ENCODE data around the gene BRPF1.

Gene BRPF1

DNA sequence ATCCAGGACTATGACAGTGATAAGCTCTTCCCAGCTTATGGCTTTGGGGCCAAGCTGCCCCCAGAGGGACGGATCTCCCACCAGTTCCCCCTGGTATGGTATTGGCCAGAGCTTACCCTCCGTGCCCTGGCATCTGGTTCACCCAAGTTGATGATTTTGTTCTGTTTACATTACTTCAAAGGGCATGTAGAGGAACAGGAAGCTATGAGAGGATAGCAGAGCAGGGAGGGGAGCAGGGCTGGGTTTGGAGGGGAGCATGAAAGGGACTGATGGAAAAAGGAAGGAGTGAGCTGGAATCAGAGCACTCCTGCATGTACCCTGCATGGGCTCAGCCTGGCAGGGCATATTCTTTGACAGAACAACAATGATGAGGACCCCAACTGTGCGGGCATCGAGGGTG, 13.4 kb upstream of the BRPF1 start:
- TF ChIP-seq, protein P1, sequence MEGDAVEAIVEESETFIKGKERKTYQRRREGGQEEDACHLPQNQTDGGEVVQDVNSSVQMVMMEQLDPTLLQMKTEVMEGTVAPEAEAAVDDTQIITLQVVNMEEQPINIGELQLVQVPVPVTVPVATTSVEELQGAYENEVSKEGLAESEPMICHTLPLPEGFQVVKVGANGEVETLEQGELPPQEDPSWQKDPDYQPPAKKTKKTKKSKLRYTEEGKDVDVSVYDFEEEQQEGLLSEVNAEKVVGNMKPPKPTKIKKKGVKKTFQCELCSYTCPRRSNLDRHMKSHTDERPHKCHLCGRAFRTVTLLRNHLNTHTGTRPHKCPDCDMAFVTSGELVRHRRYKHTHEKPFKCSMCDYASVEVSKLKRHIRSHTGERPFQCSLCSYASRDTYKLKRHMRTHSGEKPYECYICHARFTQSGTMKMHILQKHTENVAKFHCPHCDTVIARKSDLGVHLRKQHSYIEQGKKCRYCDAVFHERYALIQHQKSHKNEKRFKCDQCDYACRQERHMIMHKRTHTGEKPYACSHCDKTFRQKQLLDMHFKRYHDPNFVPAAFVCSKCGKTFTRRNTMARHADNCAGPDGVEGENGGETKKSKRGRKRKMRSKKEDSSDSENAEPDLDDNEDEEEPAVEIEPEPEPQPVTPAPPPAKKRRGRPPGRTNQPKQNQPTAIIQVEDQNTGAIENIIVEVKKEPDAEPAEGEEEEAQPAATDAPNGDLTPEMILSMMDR (IDR thresholded peaks at IDR 0.05; ENCODE audit: control insufficient read depth, extremely low read depth, insufficient read depth), result no peak
- no peak overlapping the region for H3K4me3 ChIP-seq (ENCODE audit: low read depth, low read length)
- no peak for DNase-seq (ENCODE audit: low read depth)

DNA sequence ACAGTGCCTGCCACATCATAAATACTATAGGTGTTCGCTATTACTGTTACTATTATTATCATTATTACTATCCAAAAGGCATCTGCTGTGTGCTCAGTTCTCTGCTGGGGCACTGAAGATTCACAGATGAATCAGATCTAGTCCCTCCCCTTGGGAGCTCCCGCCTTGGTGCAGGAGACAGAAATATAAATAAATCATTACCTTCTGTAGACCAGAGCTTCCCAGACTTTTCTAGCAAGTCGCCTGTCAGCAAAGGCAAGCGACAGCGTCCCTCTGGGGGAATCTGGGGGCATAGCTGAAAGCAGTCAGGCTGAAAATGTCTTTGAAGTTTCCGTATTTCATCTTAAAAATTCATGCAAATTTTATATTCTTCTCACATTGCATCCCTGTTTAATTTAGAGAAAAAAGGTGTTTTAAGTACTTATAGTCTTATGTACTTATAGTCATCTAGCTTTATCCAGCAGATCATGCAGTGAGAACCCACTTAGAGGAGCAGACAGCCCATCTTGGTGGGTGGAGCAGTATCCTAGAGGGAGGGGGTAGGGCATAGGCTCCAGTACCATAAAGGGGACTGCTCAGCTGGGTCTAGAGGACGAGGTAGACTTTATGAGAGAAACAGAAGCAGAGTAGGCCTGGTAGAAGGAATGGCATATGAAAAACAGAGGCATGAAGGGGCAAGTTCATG, 10.4 kb upstream of the BRPF1 start:
- TF ChIP-seq, protein P1 (IDR thresholded peaks at IDR 0.05; ENCODE audit: control insufficient read depth, extremely low read depth, insufficient read depth), result no peak
- no peak overlapping the region for H3K4me3 ChIP-seq (ENCODE audit: low read depth, low read length)
- DNase-seq (ENCODE audit: low read depth), result no peak

DNA sequence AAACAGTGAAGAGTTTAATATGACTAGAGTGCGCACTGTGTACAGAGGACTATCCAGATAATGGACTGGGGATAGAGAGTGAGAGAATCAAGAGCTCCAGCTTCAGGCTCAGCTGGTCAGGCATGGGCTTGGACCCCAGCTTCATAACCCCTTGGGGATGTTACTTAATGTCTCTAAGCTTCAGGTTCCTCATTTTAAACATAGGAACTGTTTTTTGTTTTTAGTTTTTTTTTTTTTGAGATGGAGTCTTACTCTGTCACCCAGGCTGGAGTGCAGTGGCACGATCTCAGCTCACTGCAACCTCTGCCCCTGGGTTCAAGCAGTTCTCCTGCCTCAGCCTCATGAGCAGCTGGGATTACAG, 9.9 kb upstream of the BRPF1 start:
- TF ChIP-seq, protein P1 (IDR thresholded peaks at IDR 0.05; ENCODE audit: control insufficient read depth, extremely low read depth, insufficient read depth), result no peak
- no peak overlapping the region for H3K4me3 ChIP-seq (ENCODE audit: low read depth, low read length)
- no peak for DNase-seq (ENCODE audit: low read depth)

DNA sequence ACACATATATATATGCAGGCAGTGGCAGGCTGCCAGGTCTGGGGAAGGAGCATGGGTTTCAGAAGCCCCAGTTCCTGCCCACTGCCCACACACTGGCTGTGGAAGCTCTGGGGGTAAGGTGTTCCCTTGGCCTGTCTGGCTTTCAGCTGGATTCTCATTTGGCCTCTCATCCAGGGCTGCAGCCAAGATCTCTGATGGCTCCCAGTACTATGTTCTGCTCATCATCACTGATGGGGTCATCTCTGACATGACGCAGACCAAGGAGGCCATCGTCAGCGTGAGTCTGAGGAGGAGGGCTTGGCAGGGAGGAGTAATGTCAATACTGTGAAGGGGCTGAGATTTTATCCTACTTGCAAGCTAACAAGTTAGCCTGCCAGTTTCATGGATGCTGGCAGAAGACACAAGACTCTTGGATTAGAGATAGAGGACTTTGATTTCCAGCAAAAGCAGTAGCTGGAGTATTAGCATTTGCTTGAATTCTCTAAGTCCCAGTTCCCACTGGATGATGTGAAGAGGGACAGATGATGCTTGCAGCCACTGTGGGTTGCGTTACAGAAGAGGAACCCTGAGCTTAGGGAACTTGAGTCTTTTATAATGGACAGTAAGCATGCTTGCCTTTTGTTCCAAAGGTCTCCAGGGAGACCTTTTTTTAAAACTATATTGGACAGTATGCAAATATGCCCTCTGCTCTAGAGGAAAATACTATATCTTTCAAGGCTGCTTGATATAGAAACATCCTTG, 5.6 kb upstream of the BRPF1 start:
- no peak for DNase-seq (ENCODE audit: low read depth)
- TF ChIP-seq, protein P1 (IDR thresholded peaks at IDR 0.05; ENCODE audit: control insufficient read depth, extremely low read depth, insufficient read depth), result no peak
- H3K4me3 ChIP-seq (ENCODE audit: low read depth, low read length), result no peak overlapping the region

DNA sequence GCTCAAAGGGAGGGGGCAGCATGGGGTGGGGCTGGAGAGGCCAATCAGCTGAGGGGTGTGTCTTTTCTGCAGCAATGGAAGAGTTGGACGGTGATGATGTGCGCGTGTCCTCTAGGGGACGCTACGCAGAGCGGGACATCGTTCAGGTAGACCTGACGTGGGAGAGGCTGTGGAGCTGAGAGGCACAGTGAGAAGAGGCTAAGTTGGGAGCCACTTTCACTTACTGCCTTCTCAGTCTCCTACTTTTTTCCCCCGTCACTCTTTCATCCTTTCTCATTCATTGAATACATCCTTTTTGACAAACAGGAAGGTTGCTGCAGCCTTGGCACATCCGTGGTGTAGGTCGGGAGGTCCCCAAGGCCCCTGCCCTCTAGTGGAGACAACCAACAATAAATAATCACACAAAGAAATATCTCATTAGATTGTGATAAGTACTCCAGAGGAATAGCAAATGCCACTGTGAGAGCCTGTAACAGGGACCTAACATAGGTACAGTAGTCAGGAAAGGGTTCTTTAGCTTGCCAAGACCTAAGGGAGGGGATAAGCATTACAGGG, 4.4 kb upstream of the BRPF1 start:
- no peak overlapping the region for H3K4me3 ChIP-seq (ENCODE audit: low read depth, low read length)
- DNase-seq (ENCODE audit: low read depth), result no peak

DNA sequence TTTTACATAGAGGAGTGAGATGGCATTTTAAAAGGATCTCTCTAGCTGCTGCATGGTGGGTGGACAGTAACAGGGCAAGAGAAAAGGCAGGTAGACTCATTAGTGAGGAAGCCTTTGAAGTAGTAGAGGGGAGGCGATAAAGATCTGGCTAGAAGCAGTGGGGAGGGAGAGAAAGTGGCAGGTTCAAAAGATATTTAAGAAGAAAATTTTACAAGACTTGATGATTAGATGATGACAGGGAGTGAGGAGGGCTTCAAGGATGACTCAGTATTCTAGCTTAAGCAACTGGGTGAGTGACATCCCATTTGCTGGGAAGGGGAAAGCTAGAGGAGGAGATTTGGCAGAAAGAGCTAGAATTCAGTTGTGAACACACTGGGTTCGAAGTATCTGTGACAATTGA, 3.8 kb upstream of the BRPF1 start:
- TF ChIP-seq, protein P1 (IDR thresholded peaks at IDR 0.05; ENCODE audit: control insufficient read depth, extremely low read depth, insufficient read depth), result no peak
- H3K4me3 ChIP-seq (ENCODE audit: low read depth, low read length), result no peak overlapping the region
- no peak for DNase-seq (ENCODE audit: low read depth)

More for the DNA sequence above, 4.4 kb upstream of the BRPF1 start:
- TF ChIP-seq, protein P1 (IDR thresholded peaks at IDR 0.05; ENCODE audit: control insufficient read depth, extremely low read depth, insufficient read depth), result peak; percentile 24; the same call in 1 of the 2 replicates
